Astrocyte of the cerebellum (primary cell): Measurements from ENCODE around the gene MED8.

Source experiments
- DNase-seq: peaks from one replicate; pipeline ENCODE4 v3.0.0-alpha.2; 2011; ENCODE audit warnings: low read depth
- H3K4me3 ChIP-seq: 2 replicates; pipeline ENCODE4 v1.5.1; 2011; ENCODE audit warnings: mild to moderate bottlenecking, low read depth, low read length, moderate library complexity
- in situ Hi-C: cut with HindIII; loops from 2 replicates; pipeline ENCODE4 v1.10.0; 2017; ENCODE audit warnings: low sequenced_read_pairs
- TF ChIP-seq, protein P1 (sequence below): IDR thresholded peaks from 2 replicates; pipeline ENCODE4 v1.5.1; 2012; ENCODE audit warnings: low read length, low read depth, moderate library complexity, mild to moderate bottlenecking; ENCODE audit errors: missing control alignments

Gene MED8

GRCh38 chr1:43436371-43436770, 46.8 kb upstream of the MED8 start:
- TF ChIP-seq, protein P1, sequence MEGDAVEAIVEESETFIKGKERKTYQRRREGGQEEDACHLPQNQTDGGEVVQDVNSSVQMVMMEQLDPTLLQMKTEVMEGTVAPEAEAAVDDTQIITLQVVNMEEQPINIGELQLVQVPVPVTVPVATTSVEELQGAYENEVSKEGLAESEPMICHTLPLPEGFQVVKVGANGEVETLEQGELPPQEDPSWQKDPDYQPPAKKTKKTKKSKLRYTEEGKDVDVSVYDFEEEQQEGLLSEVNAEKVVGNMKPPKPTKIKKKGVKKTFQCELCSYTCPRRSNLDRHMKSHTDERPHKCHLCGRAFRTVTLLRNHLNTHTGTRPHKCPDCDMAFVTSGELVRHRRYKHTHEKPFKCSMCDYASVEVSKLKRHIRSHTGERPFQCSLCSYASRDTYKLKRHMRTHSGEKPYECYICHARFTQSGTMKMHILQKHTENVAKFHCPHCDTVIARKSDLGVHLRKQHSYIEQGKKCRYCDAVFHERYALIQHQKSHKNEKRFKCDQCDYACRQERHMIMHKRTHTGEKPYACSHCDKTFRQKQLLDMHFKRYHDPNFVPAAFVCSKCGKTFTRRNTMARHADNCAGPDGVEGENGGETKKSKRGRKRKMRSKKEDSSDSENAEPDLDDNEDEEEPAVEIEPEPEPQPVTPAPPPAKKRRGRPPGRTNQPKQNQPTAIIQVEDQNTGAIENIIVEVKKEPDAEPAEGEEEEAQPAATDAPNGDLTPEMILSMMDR: no peak
- H3K4me3 ChIP-seq: no peak overlapping the region
- no peak for DNase-seq
- in situ Hi-C loops: no loop called here

DNA sequence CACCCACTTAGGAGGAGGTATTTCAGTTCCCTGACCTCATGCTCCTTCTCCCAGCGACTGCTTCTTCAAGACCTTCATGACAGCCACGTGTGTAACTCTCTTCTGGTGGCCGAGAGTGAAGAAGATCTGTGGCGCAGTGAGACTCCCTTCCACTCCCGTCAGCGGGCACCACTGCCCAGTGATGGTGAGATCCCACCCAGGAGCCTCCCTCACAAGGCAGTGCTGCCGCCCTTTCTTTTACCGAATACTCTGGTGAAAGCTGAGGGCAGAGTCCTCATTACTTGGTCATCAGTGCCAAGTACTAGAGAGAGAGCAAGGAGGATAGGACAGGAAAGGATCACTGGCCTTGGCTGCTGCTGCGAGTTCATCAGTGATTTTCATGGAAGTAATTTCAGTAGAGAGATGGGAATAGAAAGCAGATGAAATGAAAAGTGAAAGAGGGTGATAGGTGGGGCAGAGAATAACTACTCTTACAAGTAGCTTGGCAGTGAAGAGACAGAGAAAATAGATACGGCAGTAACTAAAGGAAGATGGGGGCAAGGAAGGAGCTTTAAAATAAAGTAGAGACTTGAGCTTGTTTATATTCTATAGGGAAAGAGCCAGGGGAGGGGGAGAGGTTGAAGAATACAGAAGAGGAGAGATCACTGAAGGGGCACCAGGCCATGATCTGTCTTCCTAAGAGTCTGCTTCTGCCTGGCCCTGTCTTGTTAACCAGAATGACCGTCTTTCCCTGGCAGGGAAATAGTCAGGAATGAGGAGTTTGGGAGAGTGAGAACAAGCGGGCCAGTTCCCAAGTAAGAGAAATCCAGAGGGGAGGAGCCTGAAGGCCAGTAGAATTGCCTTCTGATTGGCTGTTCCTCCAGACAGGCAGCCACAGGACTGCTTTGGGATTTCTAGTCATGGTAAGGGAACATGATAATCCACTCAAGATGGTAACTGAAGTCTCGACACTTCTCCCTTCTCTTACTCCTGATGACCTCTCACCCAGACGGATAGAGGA, 45.8 kb upstream of the MED8 start:
- TF ChIP-seq, protein P1: no peak
- no peak for DNase-seq

GRCh38 chr1:43434256-43434655, 44.7 kb upstream of the MED8 start:
- H3K4me3 ChIP-seq: no peak overlapping the region
- DNase-seq: no peak
- in situ Hi-C loops: no loop called here
- TF ChIP-seq, protein P1: no peak

More for the DNA sequence above, 45.8 kb upstream of the MED8 start:
- in situ Hi-C loops: no loop called here
- H3K4me3 ChIP-seq: no peak overlapping the region

GRCh38 chr1:43432907-43433306, 43.3 kb upstream of the MED8 start:
- TF ChIP-seq, protein P1: no peak
- in situ Hi-C loops: no loop called here
- DNase-seq: no peak
- H3K4me3 ChIP-seq: no peak overlapping the region

GRCh38 chr1:43432171-43432860, 42.7 kb upstream of the MED8 start:
- TF ChIP-seq, protein P1: no peak
- H3K4me3 ChIP-seq: no peak overlapping the region
- in situ Hi-C loops: no loop called here
- DNase-seq: no peak

GRCh38 chr1:43431676-43432075, 42.1 kb upstream of the MED8 start:
- DNase-seq: no peak
- TF ChIP-seq, protein P1: no peak
- no peak overlapping the region for H3K4me3 ChIP-seq
- in situ Hi-C loops: no loop called here
